Psoas muscle (tissue), 8 donors: ENCODE measurements around the gene PITPNM3. TPM values are rescaled to one million over a fixed set of nuclear protein-coding genes. Genes with fewer than 3 reads are reported as not detected.

ENCODE experiments used
- ATAC-seq, 4 donors: fragments of 200-7000 bp; cut with Tn5 transposase; one replicate each; pipeline ENCODE4 v1.9.1; 2020; ENCODE audit warnings: moderate library complexity in 3 of 4, mild to moderate bottlenecking in 2 of 4
- DNase-seq, 2 donors: peaks; one replicate each; pipeline ENCODE4 v3.0.0-alpha.2; 2020
- H3K27ac ChIP-seq: fragments of 200-600 bp; one replicate; pipeline ENCODE4 v1.8.0; 2022
- H3K27me3 ChIP-seq, 3 donors: fragments of 200-600 bp in 1 of 3; one replicate each; pipeline versions ENCODE4 v1.6.1 to v1.8.0; 2013 to 2022; ENCODE audit warnings: low read length in 2 of 3, mild to moderate bottlenecking in 2 of 3, moderate library complexity in 1 of 3; ENCODE audit not compliant: insufficient read depth in 3 of 3
- H3K36me3 ChIP-seq, 2 donors: fragments of 200-600 bp in 1 of 2; one replicate each; pipeline versions ENCODE4 v1.6.1 to v1.8.0; 2013 to 2022; ENCODE audit warnings: low read depth in 1 of 2, mild to moderate bottlenecking in 1 of 2, moderate library complexity in 1 of 2; ENCODE audit not compliant: insufficient read depth in 1 of 2
- H3K4me1 ChIP-seq: fragments of 200-600 bp; one replicate; pipeline ENCODE4 v1.8.0; 2022
- H3K4me3 ChIP-seq: fragments of 200-600 bp; one replicate; pipeline ENCODE4 v1.8.0; 2022; ENCODE audit warnings: mild to moderate bottlenecking
- H3K9me3 ChIP-seq: fragments of 200-600 bp; one replicate; pipeline ENCODE4 v1.8.0; 2022
- WGBS, 3 donors: extraction: QIAGEN DNeasy Blood & Tissue Kit; methylation state at CpG; one replicate each; pipeline versions ENCODE4 v1.1.6 to v1.1.7; 2013; 5-methylcytosine and 5-hydroxymethylcytosine counted together
- intact Hi-C, 2 donors: fragments of 100-400 bp; cut with DNase I; formaldehyde crosslinking; loops; one replicate each; pipeline versions ENCODE4 v1.11.0 to v1.14.2; 2022
- polyA plus RNA-seq, 3 donors: library from polyadenylated mRNA; stranded (reverse); fragments of 200-250 nt; gene quantifications; one replicate each; pipeline ENCODE4 v1.2.3, GENCODE V29; 2013
- total RNA-seq, 4 donors: library from RNA; stranded (reverse); fragmentation: NEBNext Ultra II Directional in 2 of 4; extraction: Animal tissue kit (Norgen Biotek cat#: 25700) in 2 of 4; gene quantifications; one replicate each; pipeline versions ENCODE4 v1.2.1 to v1.2.4, GENCODE V29; 2021 to 2023
- TF ChIP-seq, protein P1 (sequence below): fragments of 200-600 bp; IDR thresholded peaks from one replicate; pipeline ENCODE4 v1.8.0; 2022; ENCODE audit warnings: antibody characterized with exemption
- donor health status: healthy with polysubstance abuse.
- donor health status: DM: no; HTN: no; CAD: no; lungs with moderate emphysema.
- donor health status: Bipolar disorder and iron deficiency.
- donor health status: healthy.
- donor health status: DM: yes; HTN: yes; CAD: no.
- donor health status: DM: no; HTN: no; CAD: no.
- donor health status: DM: no; HTN: no; CAD: no.
- donor health status: DM: yes; HTN: yes; CAD: no.

PITPNM3 gene
- total and polyA plus RNA-seq, 7 donors: 0.08 to 0.65 (median 0.32) TPM

DNA sequence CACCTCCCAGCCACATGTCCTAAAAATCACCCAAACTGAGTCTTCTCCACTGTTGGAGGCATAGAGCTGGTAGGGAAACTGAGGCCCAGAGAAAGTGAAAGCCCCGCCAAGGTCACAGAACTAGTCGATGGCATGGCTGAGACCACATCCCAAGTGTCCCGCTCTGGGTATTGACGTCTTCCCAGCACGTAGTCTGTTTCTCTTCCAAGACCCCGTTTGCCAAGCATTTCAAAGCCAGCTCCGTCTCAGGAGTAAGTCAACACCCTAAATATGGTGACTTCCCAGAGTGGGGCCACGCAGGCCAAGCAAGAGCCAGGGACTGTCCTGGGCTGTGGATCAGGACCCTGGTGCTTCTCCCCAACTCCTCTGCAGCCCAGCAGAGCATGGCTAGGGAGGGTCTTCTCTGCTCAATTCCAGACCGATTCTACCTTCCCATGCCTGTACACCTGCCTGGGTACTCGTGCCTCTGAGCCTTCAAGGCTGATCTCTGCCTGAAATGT is 19.7 kb downstream of the PITPNM3 start:
- no peak for DNase-seq
- Histone ChIP-seq H3K36me3 (no peaks in the 10 kb centered on the region), H3K4me3 (no peak overlapping the region), H3K9me3 (no peaks in the 10 kb centered on the region), H3K27me3 (peaks cover 0 to 7% (median 0%) of the 10 kb centered on the region in 3 donors), H3K27ac (no peak overlapping the region), H3K4me1 (no peaks in the 10 kb centered on the region)
- 78 to 86% (median 78%) methylated on average over 10 of the region's 10 CpGs for WGBS, 3 donors
- TF ChIP-seq, protein P1, sequence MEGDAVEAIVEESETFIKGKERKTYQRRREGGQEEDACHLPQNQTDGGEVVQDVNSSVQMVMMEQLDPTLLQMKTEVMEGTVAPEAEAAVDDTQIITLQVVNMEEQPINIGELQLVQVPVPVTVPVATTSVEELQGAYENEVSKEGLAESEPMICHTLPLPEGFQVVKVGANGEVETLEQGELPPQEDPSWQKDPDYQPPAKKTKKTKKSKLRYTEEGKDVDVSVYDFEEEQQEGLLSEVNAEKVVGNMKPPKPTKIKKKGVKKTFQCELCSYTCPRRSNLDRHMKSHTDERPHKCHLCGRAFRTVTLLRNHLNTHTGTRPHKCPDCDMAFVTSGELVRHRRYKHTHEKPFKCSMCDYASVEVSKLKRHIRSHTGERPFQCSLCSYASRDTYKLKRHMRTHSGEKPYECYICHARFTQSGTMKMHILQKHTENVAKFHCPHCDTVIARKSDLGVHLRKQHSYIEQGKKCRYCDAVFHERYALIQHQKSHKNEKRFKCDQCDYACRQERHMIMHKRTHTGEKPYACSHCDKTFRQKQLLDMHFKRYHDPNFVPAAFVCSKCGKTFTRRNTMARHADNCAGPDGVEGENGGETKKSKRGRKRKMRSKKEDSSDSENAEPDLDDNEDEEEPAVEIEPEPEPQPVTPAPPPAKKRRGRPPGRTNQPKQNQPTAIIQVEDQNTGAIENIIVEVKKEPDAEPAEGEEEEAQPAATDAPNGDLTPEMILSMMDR: no peak
- intact Hi-C loops: no loop called here
- no peak for ATAC-seq

- no peak for ATAC-seq
- intact Hi-C loops: no loop called here
- Histone ChIP-seq H3K27me3 (peaks cover 0 to 7% (median 0%) of the 10 kb centered on the region in 3 donors), H3K27ac (no peak overlapping the region), H3K36me3 (no peaks in the 10 kb centered on the region), H3K4me1 (no peaks in the 10 kb centered on the region), H3K9me3 (no peaks in the 10 kb centered on the region), H3K4me3 (no peak overlapping the region)
- 45 to 60% (median 54%) methylated on average over 10 of the region's 10 CpGs for WGBS, 3 donors
- TF ChIP-seq, protein P1: no peak
- no peak for DNase-seq
These were observed 20.3 kb downstream of the PITPNM3 start for GRCh38 chr17:6536053-6536452.

GRCh38 chr17:6534846-6535514 is 21.4 kb downstream of the PITPNM3 start:
- Histone ChIP-seq H3K27ac (no peak overlapping the region), H3K27me3 (peaks cover 0 to 7% (median 0%) of the 10 kb centered on the region in 3 donors), H3K4me1 (no peaks in the 10 kb centered on the region), H3K36me3 (no peaks in the 10 kb centered on the region), H3K9me3 (no peaks in the 10 kb centered on the region), H3K4me3 (no peak overlapping the region)
- DNase-seq (no peak), ATAC-seq (no peak)
- WGBS, 3 donors: 66 to 76% (median 71%) methylated on average over 3 of the region's 3 CpGs
- intact Hi-C loops: no loop called here
- TF ChIP-seq, protein P1: no peak

GRCh38 chr17:6532441-6532885 is 23.9 kb downstream of the PITPNM3 start:
- DNase-seq (no peak), ATAC-seq (peak in 2 of 4 donors; percentile 59 to 92)
- no peak overlapping the region for H3K4me3 ChIP-seq
- no peaks in the 10 kb centered on the region for H3K9me3 ChIP-seq
- TF ChIP-seq, protein P1: no peak
- H3K27ac ChIP-seq: no peak overlapping the region
- 29 to 43% (median 39%) methylated on average over 5 of the region's 5 CpGs for WGBS, 3 donors
- no peaks in the 10 kb centered on the region for H3K36me3 ChIP-seq
- no peaks in the 10 kb centered on the region for H3K27me3 ChIP-seq
- no peaks in the 10 kb centered on the region for H3K4me1 ChIP-seq
- intact Hi-C loops: no loop called here
